Endothelial cell of umbilical vein (primary cell): ENCODE measurements around the gene CPLANE2.

Source experiments
- CTCF ChIP-seq, 2 donors: IDR thresholded peaks; 1 replicate in 1 of 2; 2 replicates in 1 of 2; pipeline ENCODE4 v1.5.1; 2011; ENCODE audit warnings: low read length in 2 of 2, mild to moderate bottlenecking in 2 of 2, moderate library complexity in 2 of 2, control low read depth in 1 of 2, inconsistent platforms in 1 of 2, low read depth in 1 of 2; ENCODE audit not compliant: insufficient read depth in 1 of 2; ENCODE audit errors: extremely low read depth in 1 of 2
- EZH2 ChIP-seq: IDR thresholded peaks from 2 replicates; pipeline ENCODE4 v1.6.1; 2012; ENCODE audit warnings: borderline replicate concordance, low read depth, mild to moderate bottlenecking, moderate library complexity, low read length, inconsistent platforms; ENCODE audit not compliant: severe bottlenecking
- FOS ChIP-seq: IDR thresholded peaks from 2 replicates; pipeline ENCODE4 v1.6.1; 2011; ENCODE audit warnings: mild to moderate bottlenecking, low read length, moderate library complexity, borderline replicate concordance; ENCODE audit not compliant: insufficient read depth
- GATA2 ChIP-seq: IDR thresholded peaks from 2 replicates; pipeline ENCODE4 v1.7.0; 2011; ENCODE audit warnings: low read depth, mild to moderate bottlenecking, moderate library complexity, mixed read lengths, low read length; ENCODE audit not compliant: insufficient read length, insufficient read depth
- JUN ChIP-seq: IDR thresholded peaks from 2 replicates; pipeline ENCODE4 v1.6.1; 2011; ENCODE audit warnings: borderline replicate concordance, low read depth; ENCODE audit not compliant: insufficient read length, insufficient read depth
- MAX ChIP-seq: IDR thresholded peaks from 2 replicates; pipeline ENCODE4 v1.6.1; 2011; ENCODE audit not compliant: insufficient read depth, insufficient read length
- MYC ChIP-seq: IDR thresholded peaks from one replicate; pipeline ENCODE4 v1.6.1; 2011; ENCODE audit warnings: mild to moderate bottlenecking, low read depth, low read length
- POLR2A ChIP-seq: IDR thresholded peaks from 2 replicates; pipeline ENCODE4 v1.6.1; 2012; ENCODE audit warnings: low read depth, mild to moderate bottlenecking, control low read depth, low read length
- POLR2AphosphoS5 ChIP-seq: IDR thresholded peaks from 2 replicates; pipeline ENCODE4 v1.6.1; 2012; ENCODE audit warnings: low read depth, mild to moderate bottlenecking, control low read depth, low read length, moderate library complexity; ENCODE audit not compliant: insufficient read depth

- TF ChIP-seq POLR2A: no peak
- TF ChIP-seq CTCF (IDR thresholded peaks at IDR 0.05; ENCODE audit: extremely low read depth in 1 of 2, insufficient read depth in 1 of 2, low read depth in 1 of 2, low read length in 2 of 2): no peak
- TF ChIP-seq EZH2: no peak
- no peak for TF ChIP-seq POLR2AphosphoS5
- no peak for TF ChIP-seq MAX
- no peak for TF ChIP-seq MYC
- TF ChIP-seq FOS: no peak
- no peak for TF ChIP-seq GATA2
- TF ChIP-seq JUN: no peak
Measured at GRCh38 chr1:16252912-16253311, 15.9 kb upstream of the CPLANE2 start.
